HG03097 (cell line): Measurements from ENCODE around the gene ADCYAP1R1.

Source experiments
- ATAC-seq: cut with Tn5 transposase; IDR thresholded peaks from one replicate; pipeline ENCODE4 v1.9.1; 2021; ENCODE audit not compliant: unreplicated experiment, low FRiP score

The ADCYAP1R1 gene

GRCh38 chr7:31080763-31081162 is 28.7 kb downstream of the ADCYAP1R1 start:
- no peak for ATAC-seq

GRCh38 chr7:31082017-31082416 is 29.9 kb downstream of the ADCYAP1R1 start:
- no peak for ATAC-seq

GRCh38 chr7:31082447-31082846 is 30.3 kb downstream of the ADCYAP1R1 start:
- ATAC-seq = no peak

- ATAC-seq = no peak
These were observed 31.2 kb downstream of the ADCYAP1R1 start for GRCh38 chr7:31083210-31083786.

- ATAC-seq = no peak
These were observed 32.1 kb downstream of the ADCYAP1R1 start for GRCh38 chr7:31084226-31084625.

GRCh38 chr7:31087351-31087750 is 35.2 kb downstream of the ADCYAP1R1 start:
- ATAC-seq = no peak

GRCh38 chr7:31091924-31092434 is 39.9 kb downstream of the ADCYAP1R1 start:
- ATAC-seq = no peak

GRCh38 chr7:31092606-31093005 is 40.5 kb downstream of the ADCYAP1R1 start:
- no peak for ATAC-seq

- no peak for ATAC-seq
These were observed 41.2 kb downstream of the ADCYAP1R1 start for GRCh38 chr7:31093282-31093681.

- ATAC-seq = no peak
These were observed 42.2 kb downstream of the ADCYAP1R1 start for GRCh38 chr7:31094271-31094670.

- no peak for ATAC-seq
These were observed 43.4 kb downstream of the ADCYAP1R1 start for GRCh38 chr7:31095286-31096197.

GRCh38 chr7:31096198-31096876 is 44.2 kb downstream of the ADCYAP1R1 start:
- ATAC-seq = no peak

GRCh38 chr7:31096877-31097258 is 44.8 kb downstream of the ADCYAP1R1 start:
- ATAC-seq = no peak

- ATAC-seq = no peak
These were observed 46.7 kb downstream of the ADCYAP1R1 start for GRCh38 chr7:31098642-31099360.

- ATAC-seq = no peak
These were observed 47.6 kb downstream of the ADCYAP1R1 start for GRCh38 chr7:31099451-31100444.

- no peak for ATAC-seq
These were observed 48.3 kb downstream of the ADCYAP1R1 start for GRCh38 chr7:31100445-31100844.

- ATAC-seq = no peak
These were observed 48.8 kb downstream of the ADCYAP1R1 start for GRCh38 chr7:31100871-31101270.

GRCh38 chr7:31101544-31101943 is 49.4 kb downstream of the ADCYAP1R1 start:
- no peak for ATAC-seq

- no peak for ATAC-seq
These were observed 50.3 kb downstream of the ADCYAP1R1 start for GRCh38 chr7:31102151-31102972.
